CD14-positive monocyte (primary cell): ENCODE results near the gene SNX12. TPM values are rescaled to one million over a fixed set of nuclear protein-coding genes. Genes with fewer than 3 reads are reported as not detected.

ENCODE experiments used
- DNase-seq, 3 donors: peaks; one replicate each; pipeline ENCODE4 v3.0.0-alpha.2; 2011 to 2022
- H2AFZ ChIP-seq: 2 replicates; pipeline ENCODE4 v1.6.0; 2012; ENCODE audit warnings: mild to moderate bottlenecking, low read depth, low read length, inconsistent platforms; ENCODE audit not compliant: insufficient read depth, poor library complexity, severe bottlenecking
- H3K27ac ChIP-seq, 2 donors: 1 replicate in 1 of 2; 2 replicates in 1 of 2; pipeline ENCODE4 v1.5.1; 2012 to 2013; ENCODE audit warnings: low read length in 2 of 2, control low read depth in 1 of 2, inconsistent platforms in 1 of 2, low read depth in 1 of 2, mild to moderate bottlenecking in 1 of 2
- H3K27me3 ChIP-seq, 2 donors: one replicate each; pipeline versions ENCODE4 v1.6.0 to v1.6.1; 2011 to 2013; ENCODE audit warnings: low read length in 2 of 2; ENCODE audit not compliant: control insufficient read depth in 2 of 2, insufficient read depth in 2 of 2
- H3K36me3 ChIP-seq, 2 donors: replicated peaks in 1 of 2; 1 replicate in 1 of 2; 2 replicates in 1 of 2; pipeline versions ENCODE4 v1.5.1 to v1.6.1; 2012 to 2013; ENCODE audit warnings: low read length in 2 of 2, control low read depth in 1 of 2, inconsistent platforms in 1 of 2, mild to moderate bottlenecking in 1 of 2; ENCODE audit not compliant: insufficient read depth in 2 of 2, control insufficient read depth in 1 of 2
- H3K4me1 ChIP-seq, 2 donors: 1 replicate in 1 of 2; 2 replicates in 1 of 2; pipeline versions ENCODE4 v1.5.1 to v1.6.1; 2012 to 2013; ENCODE audit warnings: low read length in 2 of 2, control low read depth in 1 of 2, inconsistent platforms in 1 of 2, mild to moderate bottlenecking in 1 of 2, moderate library complexity in 1 of 2; ENCODE audit not compliant: insufficient read depth in 2 of 2, control insufficient read depth in 1 of 2
- H3K4me2 ChIP-seq: replicated peaks from 2 replicates; pipeline ENCODE3; 2012; ENCODE audit warnings: low read length, moderate library complexity, mild to moderate bottlenecking; ENCODE audit not compliant: poor library complexity, severe bottlenecking; ENCODE audit errors: extremely low read depth
- H3K4me3 ChIP-seq, 3 experiments: fragments of 200-600 bp in 1 of 3; sonication (generic) in 1 of 3; replicated peaks in 1 of 3; 1 replicate in 2 of 3; 2 replicates in 1 of 3; pipeline ENCODE4 v1.5.1; 2011 to 2013; ENCODE audit warnings: low read length in 3 of 3, mild to moderate bottlenecking in 3 of 3, control low read depth in 2 of 3, low read depth in 2 of 3, inconsistent platforms in 1 of 3, moderate library complexity in 1 of 3
- H3K79me2 ChIP-seq: 2 replicates; pipeline ENCODE4 v1.6.0; 2012; ENCODE audit warnings: mild to moderate bottlenecking, control low read depth, inconsistent platforms, low read length, moderate library complexity; ENCODE audit not compliant: insufficient read depth
- H3K9ac ChIP-seq: 2 replicates; pipeline ENCODE4 v1.6.0; 2017; ENCODE audit warnings: low read length, mild to moderate bottlenecking; ENCODE audit not compliant: insufficient read depth, poor library complexity, severe bottlenecking
- H3K9me3 ChIP-seq, 2 donors: replicated peaks in 1 of 2; 1 replicate in 1 of 2; 2 replicates in 1 of 2; pipeline versions ENCODE4 v1.5.1 to v1.6.1; 2012 to 2013; ENCODE audit warnings: low read length in 2 of 2, control low read depth in 1 of 2; ENCODE audit not compliant: control insufficient read depth in 1 of 2, insufficient read depth in 1 of 2
- H4K20me1 ChIP-seq: 2 replicates; pipeline ENCODE4 v1.6.0; 2012; ENCODE audit warnings: mild to moderate bottlenecking, low read length, control low read depth, moderate library complexity; ENCODE audit not compliant: insufficient read depth
- H3K27ac Mint-ChIP-seq, 7 donors: one replicate each; pipeline ENCODE4 v1.8.0; 2020; ENCODE audit warnings: mild to moderate bottlenecking in 7 of 7, mixed read lengths in 7 of 7, moderate library complexity in 6 of 7, inconsistent platforms in 2 of 7
- H3K27me3 Mint-ChIP-seq, 3 donors: one replicate each; pipeline ENCODE4 v1.8.0; 2021 to 2022; ENCODE audit warnings: low read depth in 3 of 3, mild to moderate bottlenecking in 3 of 3, mixed read lengths in 3 of 3, moderate library complexity in 3 of 3, inconsistent platforms in 1 of 3
- H3K36me3 Mint-ChIP-seq, 2 donors: one replicate each; pipeline ENCODE4 v1.8.0; 2020; ENCODE audit warnings: mixed read lengths in 2 of 2, inconsistent platforms in 1 of 2, mild to moderate bottlenecking in 1 of 2
- H3K4me1 Mint-ChIP-seq: one replicate; pipeline ENCODE4 v1.8.0; 2020; ENCODE audit warnings: mild to moderate bottlenecking, mixed read lengths
- H3K4me3 Mint-ChIP-seq, 2 donors: one replicate each; pipeline ENCODE4 v1.8.0; 2020; ENCODE audit warnings: mild to moderate bottlenecking in 2 of 2, mixed read lengths in 2 of 2, moderate library complexity in 1 of 2
- H3K9me3 Mint-ChIP-seq, 7 donors: one replicate each; pipeline ENCODE4 v1.8.0; 2020 to 2022; ENCODE audit warnings: mixed read lengths in 7 of 7, mild to moderate bottlenecking in 6 of 7, moderate library complexity in 6 of 7, inconsistent platforms in 2 of 7
- WGBS: methylation state at CpG from one replicate; pipeline ENCODE4 v1.1.5; 2013; ENCODE audit warnings: missing lambda C conversion rate; ENCODE audit not compliant: insufficient coverage; 5-methylcytosine and 5-hydroxymethylcytosine counted together
- intact Hi-C, 2 donors: fragments of 100-400 bp; cut with micrococcal nuclease; formaldehyde crosslinking; loops; one replicate each; pipeline versions ENCODE4 v1.15.0 to v1.15.1; 2023
- polyA plus RNA-seq, 3 donors: library from polyadenylated mRNA; depleted of rRNA in 1 of 3; unstranded in 2 of 3; stranded (reverse) in 1 of 3; fragments of 300-500 nt in 2 of 3; fragments of >200 nt in 1 of 3; fragmentation: Illumina TruSeq in 2 of 3; gene quantifications; 1 replicate in 2 of 3; 2 replicates in 1 of 3; pipeline ENCODE4 v1.2.3, GENCODE V29; 2012 to 2021
- TF ChIP-seq, protein P1 (sequence below): fragments of 200-600 bp; IDR thresholded peaks from one replicate; pipeline ENCODE4 v1.8.0; 2022; ENCODE audit warnings: antibody characterized with exemption, mild to moderate bottlenecking

SNX12 gene
- polyA plus RNA-seq, 3 donors, result 4.2 to 12.9 (median 5.0) TPM

DNA sequence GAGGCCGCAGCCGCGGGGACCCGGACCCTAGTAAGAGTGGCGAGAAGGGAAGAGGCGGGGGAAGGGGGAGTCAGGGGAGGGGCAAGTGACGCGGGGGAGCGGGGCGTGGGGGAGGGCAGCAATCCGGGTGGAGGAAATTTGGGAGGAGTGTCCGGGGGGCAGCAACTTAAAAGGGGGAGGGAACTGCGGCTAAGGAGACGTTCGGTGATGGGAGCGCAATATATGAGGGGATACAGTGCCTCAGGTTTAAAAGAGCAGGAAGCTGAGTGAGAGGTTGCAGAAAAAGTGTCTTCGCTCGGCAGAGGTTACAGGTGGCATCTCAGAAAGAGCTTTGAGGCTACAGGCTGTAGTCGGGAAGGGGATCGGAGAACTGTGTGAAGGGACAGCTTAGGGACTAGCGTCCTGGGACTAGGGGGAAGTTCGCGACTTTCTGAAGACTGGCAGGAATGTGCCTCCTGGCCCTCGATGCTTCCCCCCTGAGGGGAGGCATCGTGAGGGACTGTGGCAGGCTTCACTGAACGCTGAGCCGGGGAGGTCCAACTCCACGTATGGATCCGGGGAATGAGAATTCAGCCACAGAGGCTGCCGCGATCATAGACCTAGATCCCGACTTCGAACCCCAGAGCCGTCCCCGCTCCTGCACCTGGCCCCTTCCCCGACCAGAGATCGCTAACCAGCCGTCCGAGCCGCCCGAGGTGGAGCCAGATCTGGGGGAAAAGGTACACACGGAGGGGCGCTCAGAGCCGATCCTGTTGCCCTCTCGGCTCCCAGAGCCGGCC, 28.0 kb upstream of the SNX12 start:
- Histone ChIP-seq H3K27ac (peak overlapping the region; percentile 6 to 75), H3K4me2 (peak overlapping the region; percentile 80), H3K79me2 (no peaks in the 10 kb centered on the region), H4K20me1 (no peaks in the 10 kb centered on the region), H3K27me3 (no peaks in the 10 kb centered on the region), H3K36me3 (peaks cover 0 to 4% of the 10 kb centered on the region in 2 donors), H3K4me1 (peaks cover 23 to 29% of the 10 kb centered on the region in 2 donors), H3K4me3 (peak overlapping the region; percentile 83 to 90 (median 85)), H3K9me3 (no peaks in the 10 kb centered on the region), H2AFZ (peak overlapping the region; percentile 81), H3K9ac (peak overlapping the region; percentile 49)
- TF ChIP-seq, protein P1, sequence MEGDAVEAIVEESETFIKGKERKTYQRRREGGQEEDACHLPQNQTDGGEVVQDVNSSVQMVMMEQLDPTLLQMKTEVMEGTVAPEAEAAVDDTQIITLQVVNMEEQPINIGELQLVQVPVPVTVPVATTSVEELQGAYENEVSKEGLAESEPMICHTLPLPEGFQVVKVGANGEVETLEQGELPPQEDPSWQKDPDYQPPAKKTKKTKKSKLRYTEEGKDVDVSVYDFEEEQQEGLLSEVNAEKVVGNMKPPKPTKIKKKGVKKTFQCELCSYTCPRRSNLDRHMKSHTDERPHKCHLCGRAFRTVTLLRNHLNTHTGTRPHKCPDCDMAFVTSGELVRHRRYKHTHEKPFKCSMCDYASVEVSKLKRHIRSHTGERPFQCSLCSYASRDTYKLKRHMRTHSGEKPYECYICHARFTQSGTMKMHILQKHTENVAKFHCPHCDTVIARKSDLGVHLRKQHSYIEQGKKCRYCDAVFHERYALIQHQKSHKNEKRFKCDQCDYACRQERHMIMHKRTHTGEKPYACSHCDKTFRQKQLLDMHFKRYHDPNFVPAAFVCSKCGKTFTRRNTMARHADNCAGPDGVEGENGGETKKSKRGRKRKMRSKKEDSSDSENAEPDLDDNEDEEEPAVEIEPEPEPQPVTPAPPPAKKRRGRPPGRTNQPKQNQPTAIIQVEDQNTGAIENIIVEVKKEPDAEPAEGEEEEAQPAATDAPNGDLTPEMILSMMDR, result no peak
- peaks cover 0 to 6% (median 0%) of the 10 kb centered on the region in 7 donors for H3K9me3 Mint-ChIP-seq
- 0% methylated on average over 26 of the region's 46 CpGs for WGBS
- peak overlapping the region; percentile 92 to 98 for H3K4me3 Mint-ChIP-seq
- peak in 1 of 3 donors; percentile 23 for DNase-seq
- H3K4me1 Mint-ChIP-seq, result peaks cover 20% of the 10 kb centered on the region
- peaks cover 13% of the 10 kb centered on the region in 2 donors for H3K36me3 Mint-ChIP-seq
- H3K27me3 Mint-ChIP-seq, result peaks cover 0 to 21% (median 5%) of the 10 kb centered on the region in 3 donors
- intact Hi-C loops, result loop anchor here (5.0 to 10.0 kb wide), 2 partner anchors 79 to 86 kb away; no protein-coding TSS in a partner anchor
- H3K27ac Mint-ChIP-seq, result peak overlapping the region; percentile 80 to 94 (median 91)

DNA sequence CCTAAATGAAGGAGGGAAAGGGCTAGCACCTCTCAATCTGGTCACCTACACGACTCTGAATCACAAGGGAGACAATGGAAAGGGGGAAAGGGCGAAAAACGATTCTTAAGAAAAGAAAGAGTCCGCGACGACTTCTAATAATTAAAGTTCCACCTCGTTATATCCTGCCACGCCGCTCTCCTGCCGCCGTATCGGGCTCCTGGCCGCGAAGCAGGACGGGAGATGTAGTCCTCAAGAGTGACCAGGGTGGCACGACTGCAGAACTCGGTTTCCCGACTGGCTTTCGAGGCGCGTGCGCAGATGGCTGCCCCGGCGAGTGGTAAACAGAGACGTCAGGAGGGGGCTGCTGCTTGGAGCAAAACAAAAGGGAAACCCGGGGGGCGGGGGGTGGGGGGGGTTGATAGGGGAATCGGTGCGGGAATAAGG, 27.4 kb upstream of the SNX12 start, which contains the start of gene FOXO4:
Gene FOXO4 (plus strand): TSS at position 297 of the 426 bp plus-strand sequence. CDS start 678 bp downstream, outside the sequence.
- H4K20me1 ChIP-seq, result no peaks in the 10 kb centered on the region
- TF ChIP-seq, protein P1, result no peak
- peak within 1 kb of the TSS; percentile 80 for H3K4me2 ChIP-seq
- no peaks in the 10 kb centered on the region for H3K9me3 ChIP-seq
- no peaks in the 10 kb centered on the region for H3K36me3 ChIP-seq
- peak within 1 kb of the TSS; percentile 6 to 75 for H3K27ac ChIP-seq
- WGBS, result 0% methylated on average over 10 of the region's 29 CpGs
- peak within 1 kb of the TSS; percentile 49 for H3K9ac ChIP-seq
- peak within 1 kb of the TSS; percentile 81 for H2AFZ ChIP-seq
- peaks cover 7 to 8% of the 10 kb centered on the region in 2 donors for H3K36me3 Mint-ChIP-seq
- H3K4me3 ChIP-seq, result peak within 1 kb of the TSS; percentile 83 to 90 (median 85)
- peaks cover 0 to 6% (median 0%) of the 10 kb centered on the region in 7 donors for H3K9me3 Mint-ChIP-seq
- H3K4me1 ChIP-seq, result peaks cover 23 to 29% of the 10 kb centered on the region in 2 donors
- H3K27ac Mint-ChIP-seq, result peak within 1 kb of the TSS; percentile 80 to 94 (median 91)
- H3K27me3 ChIP-seq, result no peaks in the 10 kb centered on the region
- peak within 1 kb of the TSS; percentile 92 to 98 for H3K4me3 Mint-ChIP-seq
- intact Hi-C loops, result loop anchor here (5.0 to 10.0 kb wide), 2 partner anchors 79 to 87 kb away; no protein-coding TSS in a partner anchor
- H3K27me3 Mint-ChIP-seq, result peaks cover 0 to 20% (median 5%) of the 10 kb centered on the region in 3 donors
- H3K79me2 ChIP-seq, result no peaks in the 10 kb centered on the region
- peak; percentile 79 to 83 (median 79) for DNase-seq
- peaks cover 20% of the 10 kb centered on the region for H3K4me1 Mint-ChIP-seq
